ENCODE measurements around the gene SH2D2A.

GRCh38 chr1:156781585-156782186 lies 35.0 kb downstream of the SH2D2A start:
- no peak for TF ChIP-seq CTCF (conservative IDR thresholded peaks at IDR 0.05; ENCODE audit: low read length)
- no peak for TF ChIP-seq EZH2phosphoT487 (IDR thresholded peaks at IDR 0.05; ENCODE audit: borderline replicate concordance)
